Esophagus muscularis mucosa (tissue), 4 donors: ENCODE measurements around the gene RAB30. TPM values are rescaled to one million over a fixed set of nuclear protein-coding genes. Genes with fewer than 3 reads are reported as not detected.

Experiments
- DNase-seq: peaks from one replicate; pipeline ENCODE4 v3.0.0-alpha.2; 2017; ENCODE audit errors: extremely low spot score
- H3K27ac ChIP-seq, 4 donors: fragments of 200-600 bp; sonication (generic); replicated peaks in 1 of 4; 1 replicate in 3 of 4; 2 replicates in 1 of 4; pipeline ENCODE4 v1.5.1; 2016 to 2019; ENCODE audit warnings: mild to moderate bottlenecking in 1 of 4
- H3K27me3 ChIP-seq, 4 donors: fragments of 200-600 bp; sonication (generic); one replicate each; pipeline versions ENCODE4 v1.5.1 to v1.6.0; 2016 to 2019
- H3K36me3 ChIP-seq, 4 donors: fragments of 200-600 bp; sonication (generic); one replicate each; pipeline ENCODE4 v1.5.1; 2016 to 2019
- H3K4me1 ChIP-seq, 4 donors: fragments of 200-600 bp; sonication (generic); one replicate each; pipeline ENCODE4 v1.5.1; 2016 to 2019
- H3K4me3 ChIP-seq, 4 donors: fragments of 200-600 bp; sonication (generic); 1 replicate in 2 of 4; 2 replicates in 2 of 4; pipeline ENCODE4 v1.5.1; 2016 to 2019; ENCODE audit warnings: mild to moderate bottlenecking in 4 of 4, moderate library complexity in 1 of 4
- H3K9me3 ChIP-seq, 4 donors: fragments of 200-600 bp; sonication (generic); 1 replicate in 3 of 4; 2 replicates in 1 of 4; pipeline ENCODE4 v1.5.1; 2016 to 2019
- EP300 ChIP-seq: sonication (generic); formaldehyde crosslinking; IDR thresholded peaks from one replicate; pipeline ENCODE4 v1.6.1; 2017; ENCODE audit warnings: antibody characterized with exemption
- POLR2A ChIP-seq: fragments of 450-650 bp; IDR thresholded peaks from one replicate; pipeline ENCODE4 v1.6.1; 2017; ENCODE audit warnings: antibody characterized with exemption, moderate library complexity, mild to moderate bottlenecking, low read depth
- POLR2AphosphoS5 ChIP-seq, 2 donors: sonication (generic); formaldehyde crosslinking; IDR thresholded peaks; one replicate each; pipeline ENCODE4 v1.6.1; 2017; ENCODE audit warnings: antibody characterized with exemption in 2 of 2
- WGBS: methylation state at CpG from one replicate; pipeline ENCODE4 v1.1.5; 2018; 5-methylcytosine and 5-hydroxymethylcytosine counted together
- intact Hi-C: fragments of 100-400 bp; cut with DNase I; formaldehyde crosslinking; loops from one replicate; pipeline ENCODE4 v1.15.1; 2023
- total RNA-seq, 4 donors: library from RNA; depleted of rRNA; stranded (reverse); fragments of >200 nt; gene quantifications; one replicate each; pipeline versions ENCODE4 v1.1.0 to v1.2.1, GENCODE V29; 2016
- TF ChIP-seq, protein P1 (sequence below), 3 experiments: fragments of 200-600 bp in 2 of 3; fragments of 450-650 bp in 1 of 3; sonication (generic) in 2 of 3; IDR thresholded peaks; one replicate each; pipeline ENCODE4 v1.5.1; 2017 to 2019; ENCODE audit warnings: antibody characterized with exemption in 3 of 3, mild to moderate bottlenecking in 2 of 3, moderate library complexity in 1 of 3

Gene RAB30
- total RNA-seq, 4 donors from 2014 or later: 11.3 to 19.8 (median 18.2) TPM

- TF ChIP-seq POLR2A: no peak
- TF ChIP-seq EP300: no peak
- TF ChIP-seq, protein P1, sequence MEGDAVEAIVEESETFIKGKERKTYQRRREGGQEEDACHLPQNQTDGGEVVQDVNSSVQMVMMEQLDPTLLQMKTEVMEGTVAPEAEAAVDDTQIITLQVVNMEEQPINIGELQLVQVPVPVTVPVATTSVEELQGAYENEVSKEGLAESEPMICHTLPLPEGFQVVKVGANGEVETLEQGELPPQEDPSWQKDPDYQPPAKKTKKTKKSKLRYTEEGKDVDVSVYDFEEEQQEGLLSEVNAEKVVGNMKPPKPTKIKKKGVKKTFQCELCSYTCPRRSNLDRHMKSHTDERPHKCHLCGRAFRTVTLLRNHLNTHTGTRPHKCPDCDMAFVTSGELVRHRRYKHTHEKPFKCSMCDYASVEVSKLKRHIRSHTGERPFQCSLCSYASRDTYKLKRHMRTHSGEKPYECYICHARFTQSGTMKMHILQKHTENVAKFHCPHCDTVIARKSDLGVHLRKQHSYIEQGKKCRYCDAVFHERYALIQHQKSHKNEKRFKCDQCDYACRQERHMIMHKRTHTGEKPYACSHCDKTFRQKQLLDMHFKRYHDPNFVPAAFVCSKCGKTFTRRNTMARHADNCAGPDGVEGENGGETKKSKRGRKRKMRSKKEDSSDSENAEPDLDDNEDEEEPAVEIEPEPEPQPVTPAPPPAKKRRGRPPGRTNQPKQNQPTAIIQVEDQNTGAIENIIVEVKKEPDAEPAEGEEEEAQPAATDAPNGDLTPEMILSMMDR (IDR thresholded peaks at IDR 0.05): no peak
- TF ChIP-seq POLR2AphosphoS5 (IDR thresholded peaks at IDR 0.05): no peak
- peak overlapping the region in 1 of 4 donors; percentile 22 for H3K27ac ChIP-seq
- peaks cover 61 to 72% (median 62%) of the 10 kb centered on the region in 4 donors for H3K4me1 ChIP-seq
- no peaks in the 10 kb centered on the region for H3K9me3 ChIP-seq
- H3K36me3 ChIP-seq: peaks cover 0 to 9% (median 0%) of the 10 kb centered on the region in 4 donors
- 87% methylated on average over 14 of the region's 14 CpGs for WGBS
- no peaks in the 10 kb centered on the region for H3K27me3 ChIP-seq
- H3K4me3 ChIP-seq: no peak overlapping the region
- intact Hi-C loops: loop anchor here (10.0 kb wide), 3 partner anchors 48 to 158 kb away; partner anchors contain the start of genes PCF11 and RAB30
- DNase-seq: no peak
Measured at GRCh38 chr11:82996966-82997606, 74.6 kb downstream of the RAB30 start.

- 37% methylated on average over 4 of the region's 4 CpGs for WGBS
- no peak for DNase-seq
- H3K9me3 ChIP-seq: no peaks in the 10 kb centered on the region
- H3K4me1 ChIP-seq: peaks cover 60 to 71% (median 62%) of the 10 kb centered on the region in 4 donors
- peak overlapping the region in 3 of 4 donors; percentile 28 to 39 (median 28) for H3K27ac ChIP-seq
- no peak overlapping the region for H3K4me3 ChIP-seq
- peaks cover 0 to 9% (median 0%) of the 10 kb centered on the region in 4 donors for H3K36me3 ChIP-seq
- intact Hi-C loops: loop anchor here (10.0 kb wide), 3 partner anchors 49 to 159 kb away; partner anchors contain the start of genes PCF11 and RAB30
- TF ChIP-seq, protein P1 (IDR thresholded peaks at IDR 0.05): no peak
- TF ChIP-seq POLR2AphosphoS5 (IDR thresholded peaks at IDR 0.05): no peak
- TF ChIP-seq EP300: no peak
- TF ChIP-seq POLR2A: no peak
- H3K27me3 ChIP-seq: no peaks in the 10 kb centered on the region
Measured at GRCh38 chr11:82995754-82996398, 75.8 kb downstream of the RAB30 start.

DNA sequence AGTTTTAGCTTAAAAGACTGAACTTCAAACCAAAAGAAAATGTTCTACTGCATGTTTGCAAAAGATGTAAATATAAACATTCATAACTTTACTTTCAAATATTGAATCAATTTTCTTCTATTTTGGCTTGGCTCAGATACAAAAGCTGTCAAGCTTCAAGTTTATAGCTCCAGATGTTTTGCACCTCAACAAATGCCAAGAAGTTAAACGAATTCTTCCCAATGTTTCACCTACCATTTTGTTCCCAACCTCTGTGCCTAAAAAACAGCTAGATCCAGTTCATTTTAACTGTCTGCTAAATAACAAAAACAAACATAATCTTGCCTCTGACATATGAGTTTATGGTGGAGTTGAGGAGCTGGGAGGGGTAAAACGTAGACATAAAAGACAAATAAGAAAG is 76.5 kb downstream of the RAB30 start:
- Histone ChIP-seq H3K27ac (peak overlapping the region in 3 of 4 donors; percentile 28 to 39 (median 28)), H3K9me3 (no peaks in the 10 kb centered on the region), H3K27me3 (no peaks in the 10 kb centered on the region), H3K36me3 (peaks cover 0 to 9% (median 0%) of the 10 kb centered on the region in 4 donors), H3K4me1 (peaks cover 59 to 70% (median 60%) of the 10 kb centered on the region in 4 donors), H3K4me3 (no peak overlapping the region)
- 39% methylated on average over 2 of the region's 2 CpGs for WGBS
- TF ChIP-seq EP300: no peak
- TF ChIP-seq POLR2AphosphoS5 (IDR thresholded peaks at IDR 0.05): no peak
- no peak for TF ChIP-seq POLR2A
- TF ChIP-seq, protein P1 (IDR thresholded peaks at IDR 0.05): no peak
- intact Hi-C loops: loop anchor here (10.0 kb wide), 3 partner anchors 50 to 160 kb away; partner anchors contain the start of genes PCF11 and RAB30
- no peak for DNase-seq

GRCh38 chr11:82994604-82995230 is 77.0 kb downstream of the RAB30 start:
- H3K36me3 ChIP-seq: peaks cover 0 to 9% (median 0%) of the 10 kb centered on the region in 4 donors
- H3K27ac ChIP-seq: no peak overlapping the region
- peaks cover 54 to 65% (median 57%) of the 10 kb centered on the region in 4 donors for H3K4me1 ChIP-seq
- WGBS: 86% methylated on average over 3 of the region's 3 CpGs
- DNase-seq: no peak
- H3K27me3 ChIP-seq: no peaks in the 10 kb centered on the region
- TF ChIP-seq, protein P1 (IDR thresholded peaks at IDR 0.05): no peak
- TF ChIP-seq EP300 (no peak), POLR2A (no peak), POLR2AphosphoS5 (IDR thresholded peaks at IDR 0.05) (no peak)
- no peaks in the 10 kb centered on the region for H3K9me3 ChIP-seq
- H3K4me3 ChIP-seq: no peak overlapping the region
- intact Hi-C loops: loop anchor here (10.0 kb wide), 3 partner anchors 50 to 160 kb away; partner anchors contain the start of genes PCF11 and RAB30
